ENCODE results near the gene ZXDC. TPM values are rescaled to one million over a fixed set of nuclear protein-coding genes. Genes with fewer than 3 reads are reported as not detected.

ZXDC gene
- total and polyA plus RNA-seq, 2 experiments from 2014 or later: 24.1 to 25.0 TPM

- no peaks in the 10 kb centered on the region for H3K79me2 ChIP-seq
- H4K20me1 ChIP-seq (ENCODE audit: insufficient read depth, poor library complexity, severe bottlenecking): no peaks in the 10 kb centered on the region
- TF ChIP-seq EZH2phosphoT487 (IDR thresholded peaks at IDR 0.05; ENCODE audit: low read depth, severe bottlenecking, unreplicated experiment): no peak
- no peak for TF ChIP-seq EZH2 (IDR thresholded peaks at IDR 0.05; ENCODE audit: borderline replicate concordance)
- TF ChIP-seq, protein P1, sequence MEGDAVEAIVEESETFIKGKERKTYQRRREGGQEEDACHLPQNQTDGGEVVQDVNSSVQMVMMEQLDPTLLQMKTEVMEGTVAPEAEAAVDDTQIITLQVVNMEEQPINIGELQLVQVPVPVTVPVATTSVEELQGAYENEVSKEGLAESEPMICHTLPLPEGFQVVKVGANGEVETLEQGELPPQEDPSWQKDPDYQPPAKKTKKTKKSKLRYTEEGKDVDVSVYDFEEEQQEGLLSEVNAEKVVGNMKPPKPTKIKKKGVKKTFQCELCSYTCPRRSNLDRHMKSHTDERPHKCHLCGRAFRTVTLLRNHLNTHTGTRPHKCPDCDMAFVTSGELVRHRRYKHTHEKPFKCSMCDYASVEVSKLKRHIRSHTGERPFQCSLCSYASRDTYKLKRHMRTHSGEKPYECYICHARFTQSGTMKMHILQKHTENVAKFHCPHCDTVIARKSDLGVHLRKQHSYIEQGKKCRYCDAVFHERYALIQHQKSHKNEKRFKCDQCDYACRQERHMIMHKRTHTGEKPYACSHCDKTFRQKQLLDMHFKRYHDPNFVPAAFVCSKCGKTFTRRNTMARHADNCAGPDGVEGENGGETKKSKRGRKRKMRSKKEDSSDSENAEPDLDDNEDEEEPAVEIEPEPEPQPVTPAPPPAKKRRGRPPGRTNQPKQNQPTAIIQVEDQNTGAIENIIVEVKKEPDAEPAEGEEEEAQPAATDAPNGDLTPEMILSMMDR (IDR thresholded peaks at IDR 0.05; ENCODE audit: poor library complexity): no peak
- H2AFZ ChIP-seq: no peak overlapping the region
- H3K27ac ChIP-seq: no peak overlapping the region
- 71% methylated on average over 3 of the region's 3 CpGs for WGBS (ENCODE audit: low lambda C conversion rate, missing lambda C conversion rate)
- no peaks in the 10 kb centered on the region for H3K27me3 ChIP-seq
- H3K9me3 ChIP-seq (ENCODE audit: low read depth): no peaks in the 10 kb centered on the region
- DNase-seq (ENCODE audit: low spot score): no peak
- no peaks in the 10 kb centered on the region for H3K9me2 ChIP-seq (replicated peaks; ENCODE audit: insufficient read depth)
- peaks cover 6% of the 10 kb centered on the region for H3K4me1 ChIP-seq (ENCODE audit: insufficient read depth)
- H3K36me3 ChIP-seq (replicated peaks; ENCODE audit: insufficient read depth, low read depth): no peaks in the 10 kb centered on the region
- no peak overlapping the region for H3K4me2 ChIP-seq
- no peak overlapping the region for H3K4me3 ChIP-seq
These were observed 9.0 kb upstream of the ZXDC start for GRCh38 chr3:126484662-126485061.

DNA sequence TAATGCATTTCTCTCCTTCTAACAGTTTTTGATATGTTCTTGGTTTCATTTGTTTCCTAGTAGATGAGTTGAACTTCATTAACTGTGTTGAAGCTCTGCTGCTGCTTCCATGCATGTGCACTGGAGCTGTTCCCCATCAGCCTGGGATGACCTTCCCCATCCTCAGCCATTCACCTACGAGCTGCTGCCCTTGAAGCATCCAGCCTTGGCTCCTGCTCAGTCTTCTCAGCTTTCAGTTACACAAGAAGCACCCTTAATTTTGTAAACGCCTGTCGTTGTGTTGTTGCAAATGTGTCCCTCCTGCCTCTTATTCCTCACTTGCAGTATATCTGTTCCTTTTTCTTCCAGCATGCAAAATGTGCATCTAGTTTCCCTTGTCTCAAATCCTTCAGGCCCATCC lies 8.5 kb upstream of the ZXDC start:
- no peak overlapping the region for H3K4me3 ChIP-seq
- no peaks in the 10 kb centered on the region for H3K9me2 ChIP-seq (replicated peaks; ENCODE audit: insufficient read depth)
- H3K36me3 ChIP-seq (replicated peaks; ENCODE audit: insufficient read depth, low read depth): no peaks in the 10 kb centered on the region
- no peaks in the 10 kb centered on the region for H3K27me3 ChIP-seq
- TF ChIP-seq, protein P1 (IDR thresholded peaks at IDR 0.05; ENCODE audit: poor library complexity): no peak
- no peak for TF ChIP-seq EZH2phosphoT487 (IDR thresholded peaks at IDR 0.05; ENCODE audit: low read depth, severe bottlenecking, unreplicated experiment)
- TF ChIP-seq EZH2 (IDR thresholded peaks at IDR 0.05; ENCODE audit: borderline replicate concordance): no peak
- 82% methylated on average over 3 of the region's 3 CpGs for WGBS (ENCODE audit: low lambda C conversion rate, missing lambda C conversion rate)
- DNase-seq (ENCODE audit: low spot score): no peak
- H2AFZ ChIP-seq: no peak overlapping the region
- no peaks in the 10 kb centered on the region for H4K20me1 ChIP-seq (ENCODE audit: insufficient read depth, poor library complexity, severe bottlenecking)
- H3K4me1 ChIP-seq (ENCODE audit: insufficient read depth): peaks cover 6% of the 10 kb centered on the region
- no peak overlapping the region for H3K4me2 ChIP-seq
- no peaks in the 10 kb centered on the region for H3K79me2 ChIP-seq
- no peaks in the 10 kb centered on the region for H3K9me3 ChIP-seq (ENCODE audit: low read depth)
- no peak overlapping the region for H3K27ac ChIP-seq

GRCh38 chr3:126483321-126483761 lies 7.7 kb upstream of the ZXDC start:
- no peaks in the 10 kb centered on the region for H3K27me3 ChIP-seq
- no peak overlapping the region for H3K27ac ChIP-seq
- no peak for DNase-seq (ENCODE audit: low spot score)
- H3K36me3 ChIP-seq (replicated peaks; ENCODE audit: insufficient read depth, low read depth): no peaks in the 10 kb centered on the region
- H3K79me2 ChIP-seq: no peaks in the 10 kb centered on the region
- peaks cover 6% of the 10 kb centered on the region for H3K4me1 ChIP-seq (ENCODE audit: insufficient read depth)
- H2AFZ ChIP-seq: no peak overlapping the region
- H4K20me1 ChIP-seq (ENCODE audit: insufficient read depth, poor library complexity, severe bottlenecking): no peaks in the 10 kb centered on the region
- no peaks in the 10 kb centered on the region for H3K9me2 ChIP-seq (replicated peaks; ENCODE audit: insufficient read depth)
- H3K4me3 ChIP-seq: no peak overlapping the region
- H3K9me3 ChIP-seq (ENCODE audit: low read depth): no peaks in the 10 kb centered on the region
- WGBS (ENCODE audit: low lambda C conversion rate, missing lambda C conversion rate): 89% methylated on average over 14 of the region's 14 CpGs
- TF ChIP-seq EZH2 (IDR thresholded peaks at IDR 0.05; ENCODE audit: borderline replicate concordance) (no peak), EZH2phosphoT487 (IDR thresholded peaks at IDR 0.05; ENCODE audit: low read depth, severe bottlenecking, unreplicated experiment) (no peak)
- TF ChIP-seq, protein P1 (IDR thresholded peaks at IDR 0.05; ENCODE audit: poor library complexity): no peak
- H3K4me2 ChIP-seq: no peak overlapping the region
